Heart left ventricle (tissue), 13 donors: ENCODE results near the gene MARVELD3.

Experiments
- CTCF ChIP-seq, 12 donors: fragments of 200-600 bp; sonication (generic) in 4 of 12; IDR thresholded peaks; one replicate each; pipeline versions ENCODE4 v1.5.0 to v1.8.0; 2018 to 2022; ENCODE audit warnings: antibody characterized with exemption in 12 of 12, mild to moderate bottlenecking in 5 of 12
- POLR2A ChIP-seq, 2 donors: fragments of 450-650 bp; IDR thresholded peaks; one replicate each; pipeline ENCODE4 v1.6.1; 2017; ENCODE audit warnings: antibody characterized with exemption in 2 of 2, mild to moderate bottlenecking in 2 of 2, moderate library complexity in 2 of 2
- donor health status: ischemic (EF 13 %, LVEDD 7.1; RV severe dilation, severe dysfunction).
- donor health status: DM: no; HTN: yes; CAD: no.
- donor health status: DM: no; HTN: no; CAD: no.
- donor health status: ischemic (EF 25% LVEDD 6.9; RV normal size, moderate dysfunction).
- donor health status: ischemic (EF 25% LVEDD 5.7; RV mildly dilated, moderate dysfunction).
- donor health status: ischemic (EF 35%, LVEDD 5.7; RV mildly dilated, moderate dysfunction).
- donor health status: nonischemic (EF 11% LVEDD 7.7; RV severe dilation, severe dysfunction).
- donor health status: DM: yes; HTN: yes; CAD: no.
- donor health status: PGD.
- donor health status: ischemic (EF 29% LVEDD 5.4; RV normal size, mild dysfunction).
- donor health status: nonischemic (EF 23%, LVEDD 6.1; RV moderate dilation, normal function).

DNA sequence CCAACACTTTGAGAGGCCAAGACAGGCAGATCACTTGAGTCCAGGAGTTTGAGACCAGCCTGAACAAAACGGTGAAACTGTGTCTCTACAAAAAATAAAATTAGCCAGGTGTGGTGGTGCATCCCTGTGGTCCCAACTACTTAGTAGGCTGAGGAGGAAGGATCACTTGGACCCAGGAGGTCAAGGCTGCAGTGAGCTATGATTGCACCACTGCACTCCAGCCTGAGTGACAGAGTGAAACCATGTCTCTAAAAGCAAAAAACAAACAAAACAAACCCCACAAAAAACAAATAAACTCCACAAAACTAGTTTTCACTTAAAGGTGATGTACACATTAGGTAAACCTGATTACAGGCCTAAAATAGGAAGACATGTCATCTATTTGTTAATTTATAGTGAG is 40.3 kb downstream of the MARVELD3 start:
- TF ChIP-seq POLR2A (IDR thresholded peaks at IDR 0.05) (no peak), CTCF (IDR thresholded peaks at IDR 0.05) (no peak)
